ENCODE results near the gene MET.

The MET gene

DNA sequence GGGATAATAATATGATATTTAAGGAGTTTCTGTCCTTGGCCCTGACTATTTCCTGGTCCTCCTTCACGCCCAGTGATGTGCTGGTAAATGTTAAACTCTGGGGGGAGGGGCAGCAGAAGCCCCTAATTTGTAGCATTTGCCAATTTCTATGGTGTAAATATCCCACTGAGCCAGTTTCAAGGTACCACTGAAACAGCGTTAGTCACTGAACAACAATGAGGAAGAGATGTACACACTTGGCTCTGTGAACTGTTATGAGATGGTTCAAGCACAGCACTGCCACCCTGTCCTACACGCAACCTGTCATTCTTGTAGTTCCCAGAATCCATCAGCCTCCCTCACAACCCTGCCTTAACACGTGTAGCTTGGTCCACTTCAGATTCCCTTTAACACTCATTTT, 39.8 kb downstream of the MET start:
- no peak overlapping the region for H3K4me3 ChIP-seq (IDR thresholded peaks at IDR 0.05; ENCODE audit: insufficient read depth, low read depth, low read length)
- H2AFZ ChIP-seq (ENCODE audit: low read depth) = no peak overlapping the region
- H3K27ac ChIP-seq = no peak overlapping the region
- H3K9ac ChIP-seq = no peak overlapping the region
- no peaks in the 10 kb centered on the region for H3K79me2 ChIP-seq (ENCODE audit: insufficient read depth, low read depth)
- H3K4me1 ChIP-seq (ENCODE audit: low read depth, poor library complexity, severe bottlenecking) = no peaks in the 10 kb centered on the region
- no peaks in the 10 kb centered on the region for H3K27me3 ChIP-seq (ENCODE audit: insufficient read depth, low read depth)
- TF ChIP-seq, protein P1, sequence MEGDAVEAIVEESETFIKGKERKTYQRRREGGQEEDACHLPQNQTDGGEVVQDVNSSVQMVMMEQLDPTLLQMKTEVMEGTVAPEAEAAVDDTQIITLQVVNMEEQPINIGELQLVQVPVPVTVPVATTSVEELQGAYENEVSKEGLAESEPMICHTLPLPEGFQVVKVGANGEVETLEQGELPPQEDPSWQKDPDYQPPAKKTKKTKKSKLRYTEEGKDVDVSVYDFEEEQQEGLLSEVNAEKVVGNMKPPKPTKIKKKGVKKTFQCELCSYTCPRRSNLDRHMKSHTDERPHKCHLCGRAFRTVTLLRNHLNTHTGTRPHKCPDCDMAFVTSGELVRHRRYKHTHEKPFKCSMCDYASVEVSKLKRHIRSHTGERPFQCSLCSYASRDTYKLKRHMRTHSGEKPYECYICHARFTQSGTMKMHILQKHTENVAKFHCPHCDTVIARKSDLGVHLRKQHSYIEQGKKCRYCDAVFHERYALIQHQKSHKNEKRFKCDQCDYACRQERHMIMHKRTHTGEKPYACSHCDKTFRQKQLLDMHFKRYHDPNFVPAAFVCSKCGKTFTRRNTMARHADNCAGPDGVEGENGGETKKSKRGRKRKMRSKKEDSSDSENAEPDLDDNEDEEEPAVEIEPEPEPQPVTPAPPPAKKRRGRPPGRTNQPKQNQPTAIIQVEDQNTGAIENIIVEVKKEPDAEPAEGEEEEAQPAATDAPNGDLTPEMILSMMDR (conservative IDR thresholded peaks at IDR 0.05; ENCODE audit: low read depth, low read length) = no peak
- H3K4me2 ChIP-seq = no peak overlapping the region
- H3K36me3 ChIP-seq (ENCODE audit: insufficient read depth) = no peaks in the 10 kb centered on the region
- no peaks in the 10 kb centered on the region for H4K20me1 ChIP-seq (ENCODE audit: insufficient read depth)

DNA sequence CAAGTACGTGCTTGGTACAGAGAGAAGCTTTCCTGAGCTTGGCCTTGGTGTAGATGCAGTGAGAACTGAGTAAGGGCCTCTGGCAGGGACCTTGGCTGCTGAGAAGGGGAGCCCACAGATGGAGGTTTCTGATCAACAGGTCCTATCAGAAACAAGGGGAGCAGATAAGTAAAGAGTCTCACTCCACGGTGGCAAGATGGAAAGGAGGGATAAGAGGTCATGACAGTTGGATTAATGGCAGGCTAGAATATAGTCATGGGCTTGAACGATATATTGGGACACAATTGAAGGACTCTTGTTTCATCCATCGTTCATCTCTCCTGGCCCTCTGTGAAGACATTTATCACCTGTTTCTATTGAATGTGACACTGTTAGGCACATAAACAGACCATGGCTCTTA, 41.5 kb downstream of the MET start:
- H3K79me2 ChIP-seq (ENCODE audit: insufficient read depth, low read depth) = no peaks in the 10 kb centered on the region
- H4K20me1 ChIP-seq (ENCODE audit: insufficient read depth) = no peaks in the 10 kb centered on the region
- no peaks in the 10 kb centered on the region for H3K36me3 ChIP-seq (ENCODE audit: insufficient read depth)
- H2AFZ ChIP-seq (ENCODE audit: low read depth) = no peak overlapping the region
- no peak overlapping the region for H3K9ac ChIP-seq
- no peak overlapping the region for H3K4me3 ChIP-seq (IDR thresholded peaks at IDR 0.05; ENCODE audit: insufficient read depth, low read depth, low read length)
- H3K4me1 ChIP-seq (ENCODE audit: low read depth, poor library complexity, severe bottlenecking) = no peaks in the 10 kb centered on the region
- H3K27ac ChIP-seq = no peak overlapping the region
- TF ChIP-seq, protein P1 (conservative IDR thresholded peaks at IDR 0.05; ENCODE audit: low read depth, low read length) = no peak
- no peaks in the 10 kb centered on the region for H3K27me3 ChIP-seq (ENCODE audit: insufficient read depth, low read depth)
- H3K4me2 ChIP-seq = no peak overlapping the region

DNA sequence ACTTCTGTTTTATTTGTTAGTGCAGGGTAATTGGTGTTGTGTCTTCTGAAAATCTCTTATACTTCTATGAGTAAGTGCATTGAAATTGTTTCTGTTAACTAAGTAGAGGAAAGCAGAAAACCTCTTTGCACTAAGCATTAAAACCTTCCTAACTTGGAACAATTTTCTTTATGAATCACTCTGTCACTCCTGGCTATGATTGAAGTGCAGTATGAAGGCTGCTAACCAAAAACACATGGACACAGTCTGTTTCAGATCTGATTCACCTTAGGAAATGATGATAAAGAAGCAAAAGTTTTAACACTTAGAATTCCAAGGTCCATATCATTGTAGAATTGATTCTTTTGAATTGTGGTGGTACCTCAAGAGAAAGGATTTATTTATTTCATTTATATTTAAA, 41.9 kb downstream of the MET start:
- H3K79me2 ChIP-seq (ENCODE audit: insufficient read depth, low read depth) = no peaks in the 10 kb centered on the region

DNA sequence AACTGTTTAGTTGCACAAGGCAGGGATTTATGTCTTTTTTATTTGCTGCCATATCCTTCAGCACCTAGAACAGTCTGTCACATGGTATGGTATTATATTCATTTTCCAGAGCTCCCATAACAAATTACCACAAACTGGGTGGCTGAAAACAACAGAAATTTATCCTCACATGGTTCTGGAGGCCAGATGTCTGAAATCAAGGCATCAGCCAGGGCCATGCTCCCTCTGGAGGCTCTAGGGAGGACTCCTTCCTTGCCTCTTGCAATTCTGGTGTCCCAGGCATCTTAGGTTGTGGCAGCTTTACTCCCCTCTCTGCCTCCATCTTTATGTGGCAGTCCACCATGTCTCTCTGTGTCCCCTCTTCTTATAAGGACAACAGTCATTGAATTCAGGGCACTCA, 43.1 kb downstream of the MET start:
- no peak overlapping the region for H3K4me3 ChIP-seq (IDR thresholded peaks at IDR 0.05; ENCODE audit: insufficient read depth, low read depth, low read length)
- no peak overlapping the region for H3K27ac ChIP-seq
- H2AFZ ChIP-seq (ENCODE audit: low read depth) = no peak overlapping the region
- H3K36me3 ChIP-seq (ENCODE audit: insufficient read depth) = no peaks in the 10 kb centered on the region
- TF ChIP-seq, protein P1 (conservative IDR thresholded peaks at IDR 0.05; ENCODE audit: low read depth, low read length) = no peak
- no peaks in the 10 kb centered on the region for H4K20me1 ChIP-seq (ENCODE audit: insufficient read depth)
- H3K79me2 ChIP-seq (ENCODE audit: insufficient read depth, low read depth) = no peaks in the 10 kb centered on the region
- no peaks in the 10 kb centered on the region for H3K4me1 ChIP-seq (ENCODE audit: low read depth, poor library complexity, severe bottlenecking)
- H3K9ac ChIP-seq = no peak overlapping the region
- no peaks in the 10 kb centered on the region for H3K27me3 ChIP-seq (ENCODE audit: insufficient read depth, low read depth)
- no peak overlapping the region for H3K4me2 ChIP-seq

More for the DNA sequence above, 41.9 kb downstream of the MET start:
- no peaks in the 10 kb centered on the region for H3K4me1 ChIP-seq (ENCODE audit: low read depth, poor library complexity, severe bottlenecking)
- H3K4me2 ChIP-seq = no peak overlapping the region
- TF ChIP-seq, protein P1 (conservative IDR thresholded peaks at IDR 0.05; ENCODE audit: low read depth, low read length) = no peak
- no peak overlapping the region for H3K27ac ChIP-seq
- H3K9ac ChIP-seq = no peak overlapping the region
- H3K36me3 ChIP-seq (ENCODE audit: insufficient read depth) = no peaks in the 10 kb centered on the region
- no peaks in the 10 kb centered on the region for H3K27me3 ChIP-seq (ENCODE audit: insufficient read depth, low read depth)
- H3K4me3 ChIP-seq (IDR thresholded peaks at IDR 0.05; ENCODE audit: insufficient read depth, low read depth, low read length) = no peak overlapping the region
- no peak overlapping the region for H2AFZ ChIP-seq (ENCODE audit: low read depth)
- no peaks in the 10 kb centered on the region for H4K20me1 ChIP-seq (ENCODE audit: insufficient read depth)

Measured in KMS-11 (cell line).